Psoas muscle (tissue), 8 donors: ENCODE results near the gene ADAMTS15. TPM values are rescaled to one million over a fixed set of nuclear protein-coding genes. Genes with fewer than 3 reads are reported as not detected.

Source experiments
- ATAC-seq, 4 donors: fragments of 200-7000 bp; cut with Tn5 transposase; one replicate each; pipeline ENCODE4 v1.9.1; 2020; ENCODE audit warnings: moderate library complexity in 3 of 4, mild to moderate bottlenecking in 2 of 4
- DNase-seq, 2 donors: peaks; one replicate each; pipeline ENCODE4 v3.0.0-alpha.2; 2020
- H3K27ac ChIP-seq: fragments of 200-600 bp; one replicate; pipeline ENCODE4 v1.8.0; 2022
- H3K27me3 ChIP-seq, 3 donors: fragments of 200-600 bp in 1 of 3; one replicate each; pipeline versions ENCODE4 v1.6.1 to v1.8.0; 2013 to 2022; ENCODE audit warnings: low read length in 2 of 3, mild to moderate bottlenecking in 2 of 3, moderate library complexity in 1 of 3; ENCODE audit not compliant: insufficient read depth in 3 of 3
- H3K36me3 ChIP-seq, 2 donors: fragments of 200-600 bp in 1 of 2; one replicate each; pipeline versions ENCODE4 v1.6.1 to v1.8.0; 2013 to 2022; ENCODE audit warnings: low read depth in 1 of 2, mild to moderate bottlenecking in 1 of 2, moderate library complexity in 1 of 2; ENCODE audit not compliant: insufficient read depth in 1 of 2
- H3K4me1 ChIP-seq: fragments of 200-600 bp; one replicate; pipeline ENCODE4 v1.8.0; 2022
- H3K4me3 ChIP-seq: fragments of 200-600 bp; one replicate; pipeline ENCODE4 v1.8.0; 2022; ENCODE audit warnings: mild to moderate bottlenecking
- H3K9me3 ChIP-seq: fragments of 200-600 bp; one replicate; pipeline ENCODE4 v1.8.0; 2022
- WGBS, 3 donors: extraction: QIAGEN DNeasy Blood & Tissue Kit; methylation state at CpG; one replicate each; pipeline versions ENCODE4 v1.1.6 to v1.1.7; 2013; 5-methylcytosine and 5-hydroxymethylcytosine counted together
- intact Hi-C, 2 donors: fragments of 100-400 bp; cut with DNase I; formaldehyde crosslinking; loops; one replicate each; pipeline versions ENCODE4 v1.11.0 to v1.14.2; 2022
- polyA plus RNA-seq, 3 donors: library from polyadenylated mRNA; stranded (reverse); fragments of 200-250 nt; gene quantifications; one replicate each; pipeline ENCODE4 v1.2.3, GENCODE V29; 2013
- total RNA-seq, 4 donors: library from RNA; stranded (reverse); fragmentation: NEBNext Ultra II Directional in 2 of 4; extraction: Animal tissue kit (Norgen Biotek cat#: 25700) in 2 of 4; gene quantifications; one replicate each; pipeline versions ENCODE4 v1.2.1 to v1.2.4, GENCODE V29; 2021 to 2023
- TF ChIP-seq, protein P1 (sequence below): fragments of 200-600 bp; IDR thresholded peaks from one replicate; pipeline ENCODE4 v1.8.0; 2022; ENCODE audit warnings: antibody characterized with exemption
- donor health status: healthy with polysubstance abuse.
- donor health status: DM: no; HTN: no; CAD: no; lungs with moderate emphysema.
- donor health status: Bipolar disorder and iron deficiency.
- donor health status: healthy.
- donor health status: DM: yes; HTN: yes; CAD: no.
- donor health status: DM: no; HTN: no; CAD: no.
- donor health status: DM: no; HTN: no; CAD: no.
- donor health status: DM: yes; HTN: yes; CAD: no.

The ADAMTS15 gene
- total and polyA plus RNA-seq, 7 donors = 0.66 to 3.1 (median 1.6) TPM

DNA sequence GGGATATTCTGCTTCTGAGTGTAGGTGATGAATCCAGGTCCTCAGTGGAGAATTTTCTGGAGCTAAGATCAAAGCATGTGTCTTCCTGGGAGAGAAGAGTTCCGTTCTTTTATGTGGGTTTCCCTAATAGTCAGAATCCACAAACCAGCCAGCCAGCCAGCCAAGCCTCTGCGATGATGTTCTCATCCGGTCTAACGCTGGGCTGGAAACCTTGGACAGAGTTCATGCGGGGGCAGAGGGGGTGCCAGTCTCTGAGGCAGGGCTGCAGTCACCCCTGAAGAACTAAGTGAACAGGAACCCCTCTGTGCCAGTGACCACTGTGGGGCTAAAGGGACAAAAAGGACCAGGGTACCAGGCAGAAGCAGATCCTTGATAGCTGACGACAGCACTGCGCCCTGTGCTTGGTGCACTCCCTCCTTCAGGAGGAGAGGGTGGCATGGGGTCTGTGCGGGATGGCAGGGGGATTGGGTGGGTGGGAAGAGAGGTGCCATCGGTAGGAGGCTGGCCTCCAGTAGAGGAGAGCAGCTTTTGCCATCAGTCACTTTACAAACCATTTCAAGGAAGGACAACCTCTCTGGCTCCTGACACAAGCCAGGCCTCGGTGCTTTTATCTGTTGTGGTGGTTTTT, 27.1 kb downstream of the ADAMTS15 start:
- Histone ChIP-seq H3K9me3 (no peaks in the 10 kb centered on the region), H3K36me3 (peaks cover 0 to 5% of the 10 kb centered on the region in 2 donors), H3K4me1 (peaks cover 17% of the 10 kb centered on the region), H3K27ac (no peak overlapping the region), H3K27me3 (no peaks in the 10 kb centered on the region), H3K4me3 (no peak overlapping the region)
- no peak for DNase-seq
- ATAC-seq = no peak
- TF ChIP-seq, protein P1, sequence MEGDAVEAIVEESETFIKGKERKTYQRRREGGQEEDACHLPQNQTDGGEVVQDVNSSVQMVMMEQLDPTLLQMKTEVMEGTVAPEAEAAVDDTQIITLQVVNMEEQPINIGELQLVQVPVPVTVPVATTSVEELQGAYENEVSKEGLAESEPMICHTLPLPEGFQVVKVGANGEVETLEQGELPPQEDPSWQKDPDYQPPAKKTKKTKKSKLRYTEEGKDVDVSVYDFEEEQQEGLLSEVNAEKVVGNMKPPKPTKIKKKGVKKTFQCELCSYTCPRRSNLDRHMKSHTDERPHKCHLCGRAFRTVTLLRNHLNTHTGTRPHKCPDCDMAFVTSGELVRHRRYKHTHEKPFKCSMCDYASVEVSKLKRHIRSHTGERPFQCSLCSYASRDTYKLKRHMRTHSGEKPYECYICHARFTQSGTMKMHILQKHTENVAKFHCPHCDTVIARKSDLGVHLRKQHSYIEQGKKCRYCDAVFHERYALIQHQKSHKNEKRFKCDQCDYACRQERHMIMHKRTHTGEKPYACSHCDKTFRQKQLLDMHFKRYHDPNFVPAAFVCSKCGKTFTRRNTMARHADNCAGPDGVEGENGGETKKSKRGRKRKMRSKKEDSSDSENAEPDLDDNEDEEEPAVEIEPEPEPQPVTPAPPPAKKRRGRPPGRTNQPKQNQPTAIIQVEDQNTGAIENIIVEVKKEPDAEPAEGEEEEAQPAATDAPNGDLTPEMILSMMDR = no peak
- intact Hi-C loops = no loop called here
- 79 to 86% (median 80%) methylated on average over 10 of the region's 10 CpGs for WGBS, 3 donors

DNA sequence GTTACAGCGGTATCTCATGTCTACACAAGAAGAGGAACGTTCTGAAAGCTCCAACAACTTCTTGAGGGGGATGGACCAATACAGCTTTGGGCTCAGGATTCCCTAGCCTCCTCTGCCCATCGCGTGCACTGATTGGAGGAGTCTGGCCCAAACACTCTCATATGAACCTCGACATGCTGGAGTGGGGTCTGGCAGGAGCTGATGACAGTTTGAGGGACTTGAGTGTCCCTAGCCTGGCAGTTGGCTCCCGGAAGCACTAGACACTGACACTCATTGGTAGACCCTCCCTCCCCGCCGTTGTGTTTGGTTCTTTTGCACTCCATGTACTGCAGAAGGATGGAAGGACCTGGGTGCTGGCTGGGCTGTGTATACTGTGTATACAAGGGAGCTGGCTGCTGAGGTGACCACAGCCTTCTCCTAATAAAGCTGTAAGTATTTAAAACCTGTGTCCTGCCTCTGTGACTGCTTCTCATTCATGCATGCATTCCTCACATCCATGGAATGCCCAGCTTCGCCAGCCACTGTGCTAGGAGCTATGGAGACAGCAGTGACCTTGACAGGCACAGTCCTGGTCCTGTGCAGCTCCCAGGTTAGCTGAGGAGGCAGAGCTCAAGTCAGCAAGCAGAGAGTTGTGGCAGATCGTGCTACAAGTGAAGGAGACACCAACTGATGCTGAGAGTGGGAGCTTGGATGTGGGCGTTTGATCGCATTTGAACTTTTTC, 27.9 kb downstream of the ADAMTS15 start:
- DNase-seq (no peak), ATAC-seq (peak in 1 of 4 donors; percentile 26)
- intact Hi-C loops = no loop called here
- Histone ChIP-seq H3K36me3 (peaks cover 0 to 5% of the 10 kb centered on the region in 2 donors), H3K4me3 (no peak overlapping the region), H3K9me3 (no peaks in the 10 kb centered on the region), H3K4me1 (peaks cover 17% of the 10 kb centered on the region), H3K27ac (no peak overlapping the region), H3K27me3 (no peaks in the 10 kb centered on the region)
- WGBS, 3 donors = 73 to 80% (median 75%) methylated on average over 12 of the region's 12 CpGs
- TF ChIP-seq, protein P1 = no peak

DNA sequence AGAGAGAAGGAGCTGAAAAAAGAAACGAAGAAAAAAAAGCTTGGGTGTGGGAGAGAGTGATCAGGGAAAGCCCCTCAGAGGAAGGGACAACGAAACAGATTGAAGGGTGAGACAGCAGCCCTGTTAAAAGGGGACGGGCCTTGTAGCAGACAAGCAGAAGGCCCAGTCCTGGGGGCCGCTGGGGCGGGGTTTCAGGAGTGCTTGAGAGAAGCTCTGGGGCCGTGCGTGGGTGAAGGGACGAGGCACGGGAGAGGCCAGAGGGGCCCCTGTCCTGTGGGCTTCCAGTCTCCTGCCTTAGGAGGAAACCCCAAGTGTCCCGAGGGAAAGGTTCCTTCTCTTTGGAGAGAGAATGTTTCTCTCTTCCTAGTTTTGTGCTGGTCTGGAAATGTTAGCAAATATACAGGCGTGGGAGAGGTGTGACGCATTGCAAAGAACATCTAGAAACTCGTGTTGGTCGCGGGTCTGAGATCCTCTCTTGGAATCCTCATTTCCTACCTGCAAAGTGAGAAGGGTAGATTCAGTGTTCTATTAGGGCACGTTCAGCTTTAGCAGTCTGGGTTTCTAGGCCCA, 28.6 kb downstream of the ADAMTS15 start:
- intact Hi-C loops = no loop called here
- TF ChIP-seq, protein P1 = no peak

DNA sequence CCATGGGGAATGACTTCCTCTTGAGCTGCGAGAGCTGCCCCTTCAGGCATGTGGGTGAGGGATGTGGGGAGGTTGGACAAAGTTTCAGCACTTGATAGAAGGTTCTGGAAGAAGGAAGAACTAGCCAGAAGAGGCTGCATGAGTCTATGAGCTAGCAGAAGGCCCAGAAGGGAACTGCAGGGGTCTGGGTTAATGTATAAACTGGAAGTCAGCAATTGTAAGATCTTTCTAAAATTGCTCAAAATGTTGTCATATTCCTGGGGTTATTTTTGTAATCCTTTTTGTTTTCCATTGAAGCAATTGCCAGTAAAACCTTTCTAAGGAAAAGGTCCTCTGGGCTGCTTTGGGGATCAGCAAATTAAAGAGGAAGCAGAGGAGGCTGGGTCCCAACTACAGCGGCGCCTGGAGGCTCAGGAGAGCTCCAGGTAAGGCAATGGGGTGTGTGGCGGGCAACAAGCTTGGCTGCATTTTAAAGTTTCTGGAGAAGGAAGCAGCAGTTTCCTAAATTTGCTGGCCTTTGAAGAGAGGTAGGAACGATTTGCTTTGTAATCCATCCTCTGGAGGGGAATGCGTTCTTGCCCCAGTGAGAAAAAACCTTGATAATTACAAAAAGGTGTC, 29.2 kb downstream of the ADAMTS15 start:
- TF ChIP-seq, protein P1 = no peak
- Histone ChIP-seq H3K27me3 (no peaks in the 10 kb centered on the region), H3K4me1 (peaks cover 17% of the 10 kb centered on the region), H3K27ac (peak overlapping the region; percentile 58), H3K9me3 (no peaks in the 10 kb centered on the region), H3K36me3 (peaks cover 0 to 5% of the 10 kb centered on the region in 2 donors), H3K4me3 (no peak overlapping the region)
- intact Hi-C loops = no loop called here
- ATAC-seq (peak in 1 of 4 donors; percentile 11), DNase-seq (no peak)
- WGBS, 3 donors = 56 to 59% (median 57%) methylated on average over 6 of the region's 6 CpGs

More for the DNA sequence above, 28.6 kb downstream of the ADAMTS15 start:
- Histone ChIP-seq H3K27ac (peak overlapping the region; percentile 58), H3K4me1 (peaks cover 17% of the 10 kb centered on the region), H3K36me3 (peaks cover 0 to 5% of the 10 kb centered on the region in 2 donors), H3K4me3 (no peak overlapping the region), H3K27me3 (no peaks in the 10 kb centered on the region), H3K9me3 (no peaks in the 10 kb centered on the region)
- ATAC-seq (no peak), DNase-seq (no peak)
- WGBS, 3 donors = 74 to 85% (median 77%) methylated on average over 16 of the region's 16 CpGs
